C4-2B (cell line): Measurements from ENCODE around the gene ST3GAL6.

Experiments used
- CTCF ChIP-seq: fragments of 450-650 bp; conservative IDR thresholded peaks from 2 replicates; pipeline ENCODE4 v1.5.1; 2017; ENCODE audit warnings: mild to moderate bottlenecking
- ZFX ChIP-seq: fragments of 450-650 bp; IDR thresholded peaks from 2 replicates; pipeline ENCODE4 v1.6.1; 2017

- TF ChIP-seq CTCF = no peak
- TF ChIP-seq ZFX = no peak
Measured at GRCh38 chr3:98772022-98772421, 8.9 kb downstream of the ST3GAL6 start.
